CD14-positive monocyte (primary cell): ENCODE results near the gene INPP4B. TPM values are rescaled to one million over a fixed set of nuclear protein-coding genes. Genes with fewer than 3 reads are reported as not detected.

Experiments
- DNase-seq, 3 donors: peaks; one replicate each; pipeline ENCODE4 v3.0.0-alpha.2; 2011 to 2022
- H2AFZ ChIP-seq: 2 replicates; pipeline ENCODE4 v1.6.0; 2012; ENCODE audit warnings: mild to moderate bottlenecking, low read depth, low read length, inconsistent platforms; ENCODE audit not compliant: insufficient read depth, poor library complexity, severe bottlenecking
- H3K27ac ChIP-seq, 2 donors: 1 replicate in 1 of 2; 2 replicates in 1 of 2; pipeline ENCODE4 v1.5.1; 2012 to 2013; ENCODE audit warnings: low read length in 2 of 2, control low read depth in 1 of 2, inconsistent platforms in 1 of 2, low read depth in 1 of 2, mild to moderate bottlenecking in 1 of 2
- H3K27me3 ChIP-seq, 2 donors: one replicate each; pipeline versions ENCODE4 v1.6.0 to v1.6.1; 2011 to 2013; ENCODE audit warnings: low read length in 2 of 2; ENCODE audit not compliant: control insufficient read depth in 2 of 2, insufficient read depth in 2 of 2
- H3K36me3 ChIP-seq, 2 donors: replicated peaks in 1 of 2; 1 replicate in 1 of 2; 2 replicates in 1 of 2; pipeline versions ENCODE4 v1.5.1 to v1.6.1; 2012 to 2013; ENCODE audit warnings: low read length in 2 of 2, control low read depth in 1 of 2, inconsistent platforms in 1 of 2, mild to moderate bottlenecking in 1 of 2; ENCODE audit not compliant: insufficient read depth in 2 of 2, control insufficient read depth in 1 of 2
- H3K4me1 ChIP-seq, 2 donors: 1 replicate in 1 of 2; 2 replicates in 1 of 2; pipeline versions ENCODE4 v1.5.1 to v1.6.1; 2012 to 2013; ENCODE audit warnings: low read length in 2 of 2, control low read depth in 1 of 2, inconsistent platforms in 1 of 2, mild to moderate bottlenecking in 1 of 2, moderate library complexity in 1 of 2; ENCODE audit not compliant: insufficient read depth in 2 of 2, control insufficient read depth in 1 of 2
- H3K4me2 ChIP-seq: replicated peaks from 2 replicates; pipeline ENCODE3; 2012; ENCODE audit warnings: low read length, moderate library complexity, mild to moderate bottlenecking; ENCODE audit not compliant: poor library complexity, severe bottlenecking; ENCODE audit errors: extremely low read depth
- H3K4me3 ChIP-seq, 3 experiments: fragments of 200-600 bp in 1 of 3; sonication (generic) in 1 of 3; replicated peaks in 1 of 3; 1 replicate in 2 of 3; 2 replicates in 1 of 3; pipeline ENCODE4 v1.5.1; 2011 to 2013; ENCODE audit warnings: low read length in 3 of 3, mild to moderate bottlenecking in 3 of 3, control low read depth in 2 of 3, low read depth in 2 of 3, inconsistent platforms in 1 of 3, moderate library complexity in 1 of 3
- H3K79me2 ChIP-seq: 2 replicates; pipeline ENCODE4 v1.6.0; 2012; ENCODE audit warnings: mild to moderate bottlenecking, control low read depth, inconsistent platforms, low read length, moderate library complexity; ENCODE audit not compliant: insufficient read depth
- H3K9ac ChIP-seq: 2 replicates; pipeline ENCODE4 v1.6.0; 2017; ENCODE audit warnings: low read length, mild to moderate bottlenecking; ENCODE audit not compliant: insufficient read depth, poor library complexity, severe bottlenecking
- H3K9me3 ChIP-seq, 2 donors: replicated peaks in 1 of 2; 1 replicate in 1 of 2; 2 replicates in 1 of 2; pipeline versions ENCODE4 v1.5.1 to v1.6.1; 2012 to 2013; ENCODE audit warnings: low read length in 2 of 2, control low read depth in 1 of 2; ENCODE audit not compliant: control insufficient read depth in 1 of 2, insufficient read depth in 1 of 2
- H4K20me1 ChIP-seq: 2 replicates; pipeline ENCODE4 v1.6.0; 2012; ENCODE audit warnings: mild to moderate bottlenecking, low read length, control low read depth, moderate library complexity; ENCODE audit not compliant: insufficient read depth
- H3K27ac Mint-ChIP-seq, 7 donors: one replicate each; pipeline ENCODE4 v1.8.0; 2020; ENCODE audit warnings: mild to moderate bottlenecking in 7 of 7, mixed read lengths in 7 of 7, moderate library complexity in 6 of 7, inconsistent platforms in 2 of 7
- H3K27me3 Mint-ChIP-seq, 3 donors: one replicate each; pipeline ENCODE4 v1.8.0; 2021 to 2022; ENCODE audit warnings: low read depth in 3 of 3, mild to moderate bottlenecking in 3 of 3, mixed read lengths in 3 of 3, moderate library complexity in 3 of 3, inconsistent platforms in 1 of 3
- H3K36me3 Mint-ChIP-seq, 2 donors: one replicate each; pipeline ENCODE4 v1.8.0; 2020; ENCODE audit warnings: mixed read lengths in 2 of 2, inconsistent platforms in 1 of 2, mild to moderate bottlenecking in 1 of 2
- H3K4me1 Mint-ChIP-seq: one replicate; pipeline ENCODE4 v1.8.0; 2020; ENCODE audit warnings: mild to moderate bottlenecking, mixed read lengths
- H3K4me3 Mint-ChIP-seq, 2 donors: one replicate each; pipeline ENCODE4 v1.8.0; 2020; ENCODE audit warnings: mild to moderate bottlenecking in 2 of 2, mixed read lengths in 2 of 2, moderate library complexity in 1 of 2
- H3K9me3 Mint-ChIP-seq, 7 donors: one replicate each; pipeline ENCODE4 v1.8.0; 2020 to 2022; ENCODE audit warnings: mixed read lengths in 7 of 7, mild to moderate bottlenecking in 6 of 7, moderate library complexity in 6 of 7, inconsistent platforms in 2 of 7
- CTCF ChIP-seq: fragments of 200-600 bp; IDR thresholded peaks from one replicate; pipeline ENCODE4 v1.8.0; 2022; ENCODE audit warnings: antibody characterized with exemption, mild to moderate bottlenecking
- WGBS: methylation state at CpG from one replicate; pipeline ENCODE4 v1.1.5; 2013; ENCODE audit warnings: missing lambda C conversion rate; ENCODE audit not compliant: insufficient coverage; 5-methylcytosine and 5-hydroxymethylcytosine counted together
- intact Hi-C, 2 donors: fragments of 100-400 bp; cut with micrococcal nuclease; formaldehyde crosslinking; loops; one replicate each; pipeline versions ENCODE4 v1.15.0 to v1.15.1; 2023
- polyA plus RNA-seq, 3 donors: library from polyadenylated mRNA; depleted of rRNA in 1 of 3; unstranded in 2 of 3; stranded (reverse) in 1 of 3; fragments of 300-500 nt in 2 of 3; fragments of >200 nt in 1 of 3; fragmentation: Illumina TruSeq in 2 of 3; gene quantifications; 1 replicate in 2 of 3; 2 replicates in 1 of 3; pipeline ENCODE4 v1.2.3, GENCODE V29; 2012 to 2021

INPP4B gene
- polyA plus RNA-seq, 3 donors, result 0.13 to 0.38 (median 0.22) TPM

GRCh38 chr4:142440093-142440492, 406.0 kb downstream of the INPP4B start:
- no peak overlapping the region for H3K27ac Mint-ChIP-seq
- no peak overlapping the region for H3K27ac ChIP-seq
- 100% methylated on average over 2 of the region's 2 CpGs for WGBS

GRCh38 chr4:142435599-142436235, 410.4 kb downstream of the INPP4B start:
- Histone ChIP-seq H3K4me1 (no peaks in the 10 kb centered on the region), H3K9me3 (peaks cover 0 to 10% of the 10 kb centered on the region in 2 donors), H4K20me1 (no peaks in the 10 kb centered on the region), H3K4me3 (no peak overlapping the region), H3K4me2 (no peak overlapping the region), H3K9ac (no peak overlapping the region), H3K27ac (no peak overlapping the region), H3K27me3 (no peaks in the 10 kb centered on the region), H3K36me3 (no peaks in the 10 kb centered on the region), H2AFZ (no peak overlapping the region), H3K79me2 (no peaks in the 10 kb centered on the region)
- Mint-ChIP-seq H3K9me3 (peaks cover 0 to 7% (median 2%) of the 10 kb centered on the region in 7 donors), H3K27ac (no peak overlapping the region), H3K4me1 (no peaks in the 10 kb centered on the region), H3K36me3 (no peaks in the 10 kb centered on the region), H3K4me3 (no peak overlapping the region), H3K27me3 (peaks cover 0 to 2% (median 0%) of the 10 kb centered on the region in 3 donors)
- no peak for DNase-seq
- intact Hi-C loops, result no loop called here
- WGBS, result 96% methylated on average over 7 of the region's 8 CpGs
- no peak for TF ChIP-seq CTCF

More at GRCh38 chr4:142440093-142440492, 406.0 kb downstream of the INPP4B start:
- Histone ChIP-seq H2AFZ (no peak overlapping the region), H3K36me3 (no peaks in the 10 kb centered on the region), H3K79me2 (no peaks in the 10 kb centered on the region), H3K4me1 (no peaks in the 10 kb centered on the region), H3K4me3 (no peak overlapping the region), H3K4me2 (no peak overlapping the region), H3K27me3 (no peaks in the 10 kb centered on the region), H3K9me3 (peaks cover 0 to 10% of the 10 kb centered on the region in 2 donors), H3K9ac (no peak overlapping the region), H4K20me1 (no peaks in the 10 kb centered on the region)
- no peak for DNase-seq
- no peak for TF ChIP-seq CTCF
- H3K4me3 Mint-ChIP-seq, result no peak overlapping the region
- H3K9me3 Mint-ChIP-seq, result peaks cover 0 to 8% (median 5%) of the 10 kb centered on the region in 7 donors
- no peaks in the 10 kb centered on the region for H3K36me3 Mint-ChIP-seq
- H3K4me1 Mint-ChIP-seq, result no peaks in the 10 kb centered on the region
- H3K27me3 Mint-ChIP-seq, result peaks cover 0 to 4% (median 3%) of the 10 kb centered on the region in 3 donors
- intact Hi-C loops, result no loop called here
